OCI-LY1 (cell line): ENCODE measurements around the gene ACTR3C.

Experiments used
- H2AFZ ChIP-seq: fragments of 200-600 bp; sonication (generic), shearing (Covaris generic); 2 replicates; pipeline ENCODE4 v1.6.0; 2014; ENCODE audit warnings: antibody characterized with exemption, mild to moderate bottlenecking, low read length
- H3F3A ChIP-seq: fragments of 200-600 bp; sonication (generic), shearing (Covaris generic); 2 replicates; pipeline ENCODE4 v1.6.0; 2014; ENCODE audit warnings: mild to moderate bottlenecking, antibody characterized with exemption, low read length, moderate library complexity; ENCODE audit not compliant: insufficient read depth
- H3K27ac ChIP-seq: fragments of 200-600 bp; sonication (generic); 2 replicates; pipeline ENCODE4 v1.5.1; 2014; ENCODE audit warnings: low read length, mixed run types, mild to moderate bottlenecking, low read depth; ENCODE audit not compliant: poor library complexity, severe bottlenecking
- H3K27me3 ChIP-seq: fragments of 200-600 bp; sonication (generic); 2 replicates; pipeline ENCODE4 v1.6.0; 2014; ENCODE audit warnings: antibody characterized with exemption, mild to moderate bottlenecking, low read length, moderate library complexity; ENCODE audit not compliant: insufficient read depth
- H3K36me3 ChIP-seq: fragments of 200-600 bp; sonication (generic); 2 replicates; pipeline ENCODE4 v1.6.1; 2014; ENCODE audit warnings: mild to moderate bottlenecking, antibody characterized with exemption, low read length, moderate library complexity, mixed read lengths; ENCODE audit not compliant: insufficient read depth
- H3K4me1 ChIP-seq: fragments of 200-600 bp; sonication (generic); 2 replicates; pipeline ENCODE4 v1.5.1; 2014; ENCODE audit warnings: mild to moderate bottlenecking, low read length, moderate library complexity; ENCODE audit not compliant: insufficient read depth, severe bottlenecking
- H3K4me2 ChIP-seq: fragments of 200-600 bp; sonication (generic), shearing (Covaris generic); 2 replicates; pipeline ENCODE4 v1.6.1; 2014; ENCODE audit warnings: low read length
- H3K4me3 ChIP-seq: fragments of 200-600 bp; sonication (generic); 2 replicates; pipeline ENCODE4 v1.5.1; 2014; ENCODE audit warnings: low read length, low read depth, mild to moderate bottlenecking, mixed read lengths; ENCODE audit not compliant: poor library complexity, severe bottlenecking
- H3K79me2 ChIP-seq: fragments of 200-600 bp; shearing (Covaris generic); 2 replicates; pipeline ENCODE4 v1.6.1; 2016; ENCODE audit warnings: mixed run types, low read length, mixed read lengths; ENCODE audit not compliant: insufficient read depth
- H3K9ac ChIP-seq: fragments of 200-600 bp; sonication (generic), shearing (Covaris generic); 2 replicates; pipeline ENCODE4 v1.6.1; 2014; ENCODE audit warnings: mild to moderate bottlenecking, low read length, mixed read lengths
- H3K9me2 ChIP-seq: fragments of 200-600 bp; sonication (generic), shearing (Covaris generic); 2 replicates; pipeline ENCODE4 v1.6.1; 2014; ENCODE audit warnings: low read depth, mild to moderate bottlenecking, low read length, mixed read lengths
- H3K9me3 ChIP-seq: fragments of 200-600 bp; shearing (Covaris generic); 2 replicates; pipeline ENCODE4 v1.6.1; 2014; ENCODE audit warnings: low read length, mixed read lengths
- H4K20me1 ChIP-seq: fragments of 200-600 bp; sonication (generic), shearing (Covaris generic); 2 replicates; pipeline ENCODE4 v1.6.0; 2016; ENCODE audit warnings: mild to moderate bottlenecking, low read length; ENCODE audit not compliant: insufficient read depth
- EZH2 ChIP-seq: fragments of 200-600 bp; sonication (generic), shearing (Covaris generic); IDR thresholded peaks from 2 replicates; pipeline ENCODE4 v1.8.0; 2017; ENCODE audit warnings: borderline replicate concordance, mixed run types, mild to moderate bottlenecking, antibody characterized with exemption, low read length, moderate library complexity, mixed read lengths
- TF ChIP-seq, protein P1 (sequence below): fragments of 200-600 bp; sonication (generic), shearing (Covaris generic); IDR thresholded peaks from 2 replicates; pipeline ENCODE4 v1.5.1; 2017; ENCODE audit warnings: mild to moderate bottlenecking, antibody characterized with exemption, low read length, moderate library complexity, mixed read lengths

ACTR3C gene

DNA sequence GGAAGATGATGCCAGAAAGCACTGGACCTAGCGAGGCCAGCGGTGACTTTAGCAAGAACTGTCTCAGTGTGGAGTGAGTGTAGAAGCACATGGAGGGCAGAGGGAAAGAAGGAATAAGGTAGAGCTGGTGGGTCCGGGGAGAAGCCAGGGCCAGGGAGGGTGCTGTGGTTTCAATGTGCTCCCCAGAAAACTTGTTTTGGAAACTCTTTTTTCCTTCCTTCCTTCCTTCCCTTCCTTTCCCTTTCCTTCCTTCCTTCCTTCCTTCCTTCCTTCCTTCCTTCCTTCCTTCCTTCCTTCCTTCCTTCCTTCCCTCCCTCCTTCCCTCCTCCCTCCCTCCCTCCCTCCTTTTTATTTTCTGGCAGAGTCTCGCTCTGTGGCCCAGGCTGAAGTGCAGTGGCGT is 23.6 kb upstream of the ACTR3C start:
- Histone ChIP-seq H3K36me3 (no peaks in the 10 kb centered on the region; the same call in 1 of the 2 replicates), H3K9ac (no peak overlapping the region), H3K9me2 (no peaks in the 10 kb centered on the region), H3K9me3 (peaks cover 15% of the 10 kb centered on the region), H3K79me2 (no peaks in the 10 kb centered on the region), H3K4me3 (no peak overlapping the region), H2AFZ (no peak overlapping the region), H3F3A (no peaks in the 10 kb centered on the region), H3K4me2 (no peak overlapping the region), H3K4me1 (no peaks in the 10 kb centered on the region), H3K27me3 (peaks cover 7% of the 10 kb centered on the region; the same call in 1 of the 2 replicates), H3K27ac (no peak overlapping the region), H4K20me1 (no peaks in the 10 kb centered on the region)
- TF ChIP-seq, protein P1, sequence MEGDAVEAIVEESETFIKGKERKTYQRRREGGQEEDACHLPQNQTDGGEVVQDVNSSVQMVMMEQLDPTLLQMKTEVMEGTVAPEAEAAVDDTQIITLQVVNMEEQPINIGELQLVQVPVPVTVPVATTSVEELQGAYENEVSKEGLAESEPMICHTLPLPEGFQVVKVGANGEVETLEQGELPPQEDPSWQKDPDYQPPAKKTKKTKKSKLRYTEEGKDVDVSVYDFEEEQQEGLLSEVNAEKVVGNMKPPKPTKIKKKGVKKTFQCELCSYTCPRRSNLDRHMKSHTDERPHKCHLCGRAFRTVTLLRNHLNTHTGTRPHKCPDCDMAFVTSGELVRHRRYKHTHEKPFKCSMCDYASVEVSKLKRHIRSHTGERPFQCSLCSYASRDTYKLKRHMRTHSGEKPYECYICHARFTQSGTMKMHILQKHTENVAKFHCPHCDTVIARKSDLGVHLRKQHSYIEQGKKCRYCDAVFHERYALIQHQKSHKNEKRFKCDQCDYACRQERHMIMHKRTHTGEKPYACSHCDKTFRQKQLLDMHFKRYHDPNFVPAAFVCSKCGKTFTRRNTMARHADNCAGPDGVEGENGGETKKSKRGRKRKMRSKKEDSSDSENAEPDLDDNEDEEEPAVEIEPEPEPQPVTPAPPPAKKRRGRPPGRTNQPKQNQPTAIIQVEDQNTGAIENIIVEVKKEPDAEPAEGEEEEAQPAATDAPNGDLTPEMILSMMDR: no peak
- TF ChIP-seq EZH2: no peak

DNA sequence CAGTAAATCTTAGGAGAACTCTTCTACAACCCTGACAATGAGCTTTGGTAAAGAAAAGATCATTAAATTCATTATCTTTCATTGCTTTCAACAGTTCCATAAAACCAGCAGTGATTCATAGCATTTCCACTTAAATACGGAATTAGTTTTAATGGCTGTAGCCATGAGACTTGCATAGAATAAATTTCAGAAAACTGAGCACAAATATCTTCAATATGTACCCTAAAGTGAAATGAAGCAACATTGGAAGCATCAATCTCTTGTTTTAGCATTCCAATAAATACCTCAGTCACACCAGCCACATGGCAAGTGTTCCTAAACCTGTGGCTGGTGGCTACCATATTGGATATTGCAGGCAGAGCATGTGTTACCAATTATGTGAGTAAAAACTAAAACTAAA is 21.7 kb upstream of the ACTR3C start:
- TF ChIP-seq, protein P1: no peak
- TF ChIP-seq EZH2: no peak
- H3K9me3 ChIP-seq: peaks cover 15% of the 10 kb centered on the region
- no peak overlapping the region for H3K4me2 ChIP-seq
- no peaks in the 10 kb centered on the region for H3K4me1 ChIP-seq
- H3K9ac ChIP-seq: no peak overlapping the region
- H3K4me3 ChIP-seq: no peak overlapping the region
- no peak overlapping the region for H2AFZ ChIP-seq
- peaks cover 7% of the 10 kb centered on the region; the same call in 1 of the 2 replicates for H3K27me3 ChIP-seq
- no peaks in the 10 kb centered on the region for H4K20me1 ChIP-seq
- H3K79me2 ChIP-seq: no peaks in the 10 kb centered on the region
- no peaks in the 10 kb centered on the region for H3K9me2 ChIP-seq
- no peak overlapping the region for H3K27ac ChIP-seq
- no peaks in the 10 kb centered on the region for H3F3A ChIP-seq
- no peaks in the 10 kb centered on the region; the same call in 1 of the 2 replicates for H3K36me3 ChIP-seq

DNA sequence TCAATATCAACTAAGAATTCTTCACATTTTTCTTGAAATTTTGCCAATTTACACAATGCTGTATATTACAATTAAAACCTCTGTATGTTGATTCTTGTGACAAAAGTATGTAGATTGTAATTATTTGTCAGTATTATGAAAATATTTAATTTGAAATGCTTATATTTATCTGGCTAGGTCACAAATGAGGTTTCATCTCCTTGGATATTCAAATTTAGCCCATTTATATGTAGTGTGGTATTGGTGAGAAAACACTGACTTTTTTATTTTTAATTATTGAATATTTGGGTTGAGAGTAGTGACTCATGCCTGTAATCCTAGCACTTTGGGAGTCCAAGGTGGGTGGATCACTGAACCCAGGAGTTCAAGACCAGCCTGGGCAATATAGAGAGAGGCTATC is 21.0 kb upstream of the ACTR3C start:
- Histone ChIP-seq H3K9me2 (no peaks in the 10 kb centered on the region), H4K20me1 (no peaks in the 10 kb centered on the region), H3K36me3 (no peaks in the 10 kb centered on the region; the same call in 1 of the 2 replicates), H3K27ac (no peak overlapping the region), H3F3A (no peaks in the 10 kb centered on the region), H3K4me1 (no peaks in the 10 kb centered on the region), H3K4me2 (no peak overlapping the region), H3K9me3 (peaks cover 15% of the 10 kb centered on the region), H2AFZ (no peak overlapping the region), H3K9ac (no peak overlapping the region), H3K27me3 (peaks cover 7% of the 10 kb centered on the region; the same call in 1 of the 2 replicates), H3K4me3 (no peak overlapping the region), H3K79me2 (no peaks in the 10 kb centered on the region)
- TF ChIP-seq, protein P1: no peak
- TF ChIP-seq EZH2: no peak
